ENCODE data around the gene FRMPD2.
"Not testable (repeated sequence)": the region's sequence is repeated elsewhere in the genome, so short reads cannot be mapped to it uniquely, and the experiment has no call there.

The FRMPD2 gene

GRCh38 chr10:48289501-48290238 is 15.2 kb upstream of the FRMPD2 start:
- FAIRE-seq (peak; percentile 82), DNase-seq (ENCODE audit: extremely low spot score, insufficient read length, low read depth) (no peak)

DNA sequence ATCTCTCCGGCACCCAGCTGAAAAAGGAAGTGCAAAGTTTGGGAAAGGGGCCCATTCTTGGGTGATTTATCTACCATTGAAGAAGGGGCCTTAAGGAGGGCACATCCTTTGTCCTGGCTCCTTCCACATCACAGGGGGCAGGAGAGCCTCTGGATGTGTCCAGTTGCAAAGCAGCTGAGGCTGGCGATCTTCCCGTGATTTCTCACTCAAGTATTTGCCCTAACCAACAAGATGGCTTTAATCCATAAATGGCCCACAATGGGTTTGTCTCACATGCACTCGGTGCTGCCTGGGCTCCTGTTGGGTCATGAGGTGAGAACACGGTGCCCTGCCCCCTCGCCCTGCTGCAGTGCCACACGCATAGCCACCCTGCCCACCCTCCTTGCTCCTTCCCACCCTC is 14.2 kb upstream of the FRMPD2 start:
- FAIRE-seq, result no peak
- DNase-seq (ENCODE audit: extremely low spot score, insufficient read length, low read depth), result no peak

- DNase-seq (ENCODE audit: extremely low spot score, insufficient read length, low read depth), result no peak
Observed at GRCh38 chr10:48287417-48288391, 13.2 kb upstream of the FRMPD2 start.

DNA sequence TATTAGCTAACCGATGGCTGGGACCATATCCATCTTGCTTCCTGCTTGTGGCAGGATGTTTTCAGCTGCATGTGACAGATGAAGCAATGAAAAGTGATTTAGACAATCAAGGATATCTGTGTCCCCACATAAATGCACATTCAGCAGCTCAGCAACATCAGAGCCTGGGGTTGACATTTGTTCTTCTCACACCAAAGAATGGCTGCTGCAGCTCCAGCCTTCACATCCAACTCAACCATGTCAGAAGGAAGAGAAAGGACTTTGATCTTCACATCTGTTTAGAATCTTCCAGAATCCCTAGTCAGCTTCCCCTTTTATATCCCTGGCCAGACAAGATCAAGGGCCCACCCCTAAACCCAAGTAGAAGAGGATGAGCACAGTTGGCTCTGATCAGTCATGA is 11.9 kb upstream of the FRMPD2 start:
- DNase-seq (ENCODE audit: extremely low spot score, insufficient read length, low read depth) (no peak), FAIRE-seq (no peak)

More at GRCh38 chr10:48287417-48288391, 13.2 kb upstream of the FRMPD2 start:
- no peak for FAIRE-seq

DNA sequence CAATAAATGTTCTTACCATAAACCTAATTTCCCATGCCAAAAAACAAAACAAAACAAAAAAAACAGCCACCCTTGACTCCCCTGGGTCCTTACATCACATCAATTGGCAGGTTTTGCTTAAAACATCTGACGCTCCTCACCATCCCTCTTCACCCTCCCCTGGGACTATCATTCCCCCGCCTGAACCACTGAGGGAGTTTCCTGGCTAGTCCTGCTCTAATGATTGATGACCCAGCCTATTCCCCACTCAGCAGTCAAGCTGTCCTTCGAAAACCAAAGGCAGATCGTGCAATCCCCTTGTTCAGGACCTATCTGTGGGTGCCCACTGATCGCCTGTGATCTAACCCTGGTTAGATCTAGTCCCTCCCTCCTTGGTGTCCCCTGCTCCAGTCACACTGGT is 11.2 kb upstream of the FRMPD2 start:
- FAIRE-seq, result peak; percentile 76
- DNase-seq (ENCODE audit: extremely low spot score, insufficient read length, low read depth), result no peak

DNA sequence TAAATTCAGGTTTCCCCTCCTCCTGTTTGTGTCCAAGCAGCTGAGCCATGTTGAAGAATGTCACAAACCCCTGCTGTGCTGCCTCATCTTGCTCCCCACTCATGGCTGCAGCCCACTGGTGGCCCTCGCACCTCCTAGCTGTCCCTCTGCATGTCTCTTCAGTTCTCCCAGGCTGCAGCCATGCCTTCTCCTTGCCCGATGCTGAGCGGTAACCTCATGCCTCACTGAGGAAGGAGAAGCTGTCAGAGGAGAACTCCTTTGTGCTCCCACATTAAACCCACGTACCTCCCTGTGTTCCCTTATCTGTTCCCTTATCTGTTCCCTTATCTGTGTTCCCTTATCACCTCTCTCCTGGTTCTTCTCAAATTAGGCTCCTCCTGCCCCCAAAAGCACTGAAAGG is 10.3 kb upstream of the FRMPD2 start:
- DNase-seq (ENCODE audit: extremely low spot score, insufficient read length, low read depth) (no peak), FAIRE-seq (no peak)

GRCh38 chr10:48284002-48284546 is 9.6 kb upstream of the FRMPD2 start:
- DNase-seq (ENCODE audit: extremely low spot score, insufficient read length, low read depth) (no peak), FAIRE-seq (no peak)

GRCh38 chr10:48282829-48283228 is 8.3 kb upstream of the FRMPD2 start:
- DNase-seq (ENCODE audit: extremely low spot score, insufficient read length, low read depth) (no peak), FAIRE-seq (peak; percentile 86)

DNA sequence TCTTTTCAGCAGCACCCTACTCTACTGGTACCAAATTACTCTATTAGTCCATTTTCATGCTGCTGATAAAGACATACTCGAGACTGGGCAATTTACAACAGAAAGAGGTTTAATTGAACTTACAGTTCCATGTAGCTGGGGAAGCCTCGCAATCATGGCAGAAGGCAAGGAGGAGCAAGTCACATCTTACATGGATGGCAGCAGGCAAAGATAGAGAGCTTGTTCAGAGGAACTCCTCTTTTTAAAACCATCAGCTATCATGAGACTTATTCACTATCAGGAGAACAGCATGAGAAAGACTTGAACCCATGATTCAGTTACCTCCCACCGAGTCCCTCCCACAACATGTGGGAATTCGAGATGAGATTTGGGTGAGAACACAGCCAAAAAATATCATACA is 7.2 kb upstream of the FRMPD2 start:
- not testable (repeated sequence) for DNase-seq (ENCODE audit: extremely low spot score, insufficient read length, low read depth); FAIRE-seq

GRCh38 chr10:48279081-48279751 is 4.7 kb upstream of the FRMPD2 start:
- peak; percentile 98 for FAIRE-seq
- no peak for DNase-seq (ENCODE audit: extremely low spot score, insufficient read length, low read depth)

GRCh38 chr10:48277093-48277492 is 2.6 kb upstream of the FRMPD2 start:
- DNase-seq (ENCODE audit: extremely low spot score, insufficient read length, low read depth) (no peak), FAIRE-seq (no peak)

DNA sequence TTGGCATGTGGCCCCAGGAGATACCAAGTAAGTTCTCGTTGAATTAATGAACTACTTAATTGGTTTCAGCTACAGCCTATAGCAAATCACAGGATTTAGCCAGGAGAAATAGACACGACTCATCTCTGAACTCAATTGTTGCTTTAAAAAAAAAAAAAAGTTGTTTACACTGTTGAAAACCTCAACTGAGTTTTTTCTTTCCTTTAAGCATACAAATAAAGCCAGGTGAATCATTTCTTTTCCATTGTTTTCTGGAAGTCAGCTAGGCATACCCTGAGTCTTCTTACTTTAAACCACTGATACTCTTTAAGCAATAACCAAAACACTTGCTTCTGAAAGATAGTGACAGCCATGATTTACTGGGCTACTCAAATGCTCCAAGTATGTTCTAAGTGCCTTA is 755 bp downstream of the FRMPD2 start:
- no peak for FAIRE-seq

GRCh38 chr10:48272682-48273081 is 1.8 kb downstream of the FRMPD2 start:
- DNase-seq (ENCODE audit: extremely low spot score, insufficient read length, low read depth) (no peak), FAIRE-seq (peak; percentile 31)

More for the DNA sequence above, 755 bp downstream of the FRMPD2 start:
- no peak for DNase-seq (ENCODE audit: extremely low spot score, insufficient read length, low read depth)

DNA sequence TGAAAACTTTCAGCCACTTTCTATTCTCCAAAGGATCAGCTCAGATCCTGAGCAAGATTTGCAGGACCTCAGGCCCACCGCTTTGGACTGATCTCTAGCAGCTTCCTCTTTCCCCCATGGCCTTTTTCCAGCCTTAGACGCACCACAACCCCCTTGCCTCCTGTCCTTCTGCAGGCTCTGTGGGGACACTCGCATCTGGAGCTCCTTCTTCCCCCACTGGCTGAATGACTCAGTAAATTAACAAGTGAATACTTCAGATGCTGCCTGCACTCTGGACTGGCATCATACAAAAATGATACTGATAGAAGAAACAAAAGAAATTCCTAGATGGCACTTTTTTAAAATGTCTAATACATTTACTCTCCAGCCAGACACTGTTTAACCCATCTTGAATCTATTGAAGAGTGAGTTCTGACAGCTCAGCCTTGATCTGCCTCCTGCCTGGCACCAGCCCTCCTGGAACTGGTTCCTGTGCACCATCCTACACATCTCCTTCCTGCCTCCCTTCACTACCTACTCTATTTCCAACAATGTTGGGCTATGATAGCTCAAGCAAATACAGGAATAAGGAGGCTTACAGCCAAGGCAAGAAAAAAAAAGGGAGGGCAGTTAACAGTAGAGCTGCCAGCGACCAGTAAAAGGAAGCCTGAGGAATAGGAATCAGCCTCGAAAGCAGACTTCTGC is 3.3 kb downstream of the FRMPD2 start:
- FAIRE-seq (no peak), DNase-seq (ENCODE audit: extremely low spot score, insufficient read length, low read depth) (no peak)

DNA sequence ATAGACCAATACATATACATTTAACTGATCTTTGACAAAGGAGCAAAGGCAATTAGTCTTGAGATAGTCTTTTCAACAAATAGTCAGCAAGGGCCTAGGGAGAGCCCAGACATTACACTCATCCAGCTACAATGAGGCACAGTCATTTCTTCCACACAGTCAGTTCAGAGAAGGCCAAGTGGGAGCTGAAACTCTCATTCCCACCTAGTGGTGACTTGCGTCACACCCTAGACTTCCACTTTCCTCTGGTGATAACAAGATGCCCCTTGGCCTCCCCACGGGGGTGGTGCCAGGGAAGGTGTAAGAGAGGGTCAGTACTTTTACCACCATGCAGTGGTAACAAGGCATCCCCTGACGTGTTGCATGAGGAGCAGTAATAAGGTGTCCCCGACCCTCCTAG is 8.0 kb downstream of the FRMPD2 start:
- FAIRE-seq (peak; percentile 15), DNase-seq (ENCODE audit: extremely low spot score, insufficient read length, low read depth) (no peak)

DNA sequence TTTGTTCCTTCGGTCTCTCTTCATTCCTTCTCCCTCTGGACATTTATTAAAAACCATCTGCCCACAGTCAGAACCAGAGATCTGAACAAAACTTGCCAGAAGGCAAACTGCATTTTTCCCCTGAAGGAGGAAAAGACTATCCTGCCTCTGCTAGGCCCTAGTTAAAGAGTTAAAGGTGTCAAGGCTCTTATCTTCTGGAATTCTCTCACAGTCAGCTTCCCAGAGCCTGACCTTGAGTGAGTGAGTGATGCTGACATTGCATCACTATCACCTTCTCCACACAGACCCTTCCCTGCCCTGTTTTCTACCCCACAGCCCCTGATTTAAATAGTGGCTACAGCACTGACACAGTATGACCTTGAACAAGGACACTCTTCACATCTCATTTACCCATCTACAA is 16.4 kb downstream of the FRMPD2 start:
- FAIRE-seq (no peak), DNase-seq (ENCODE audit: extremely low spot score, insufficient read length, low read depth) (no peak)

DNA sequence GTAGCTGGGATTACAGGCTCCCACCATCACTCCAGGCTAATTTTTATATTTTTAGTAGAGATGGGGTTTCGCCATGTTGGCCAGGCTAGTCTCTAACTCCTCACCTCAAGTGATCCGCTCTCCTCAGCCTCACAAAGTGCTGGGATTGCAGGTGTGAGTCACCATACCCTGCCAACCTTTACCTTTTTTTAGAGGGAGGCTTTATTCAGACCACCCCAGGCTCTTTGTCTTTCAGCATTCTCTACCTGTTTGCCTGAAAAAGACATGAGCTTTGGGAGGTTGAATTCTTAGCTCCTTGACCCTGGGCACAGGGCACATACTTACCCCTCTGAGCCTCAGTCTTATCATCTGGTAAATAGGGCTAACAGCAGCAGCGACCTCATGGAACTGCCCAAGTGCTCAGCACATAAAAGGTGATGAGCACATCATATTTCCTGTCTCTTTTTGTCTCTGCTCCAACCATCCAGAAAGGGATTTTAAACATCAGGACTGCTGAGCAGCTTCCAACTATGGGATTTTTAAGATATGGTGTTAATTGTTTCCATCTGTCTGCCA is 17.0 kb downstream of the FRMPD2 start:
- FAIRE-seq (no peak), DNase-seq (ENCODE audit: extremely low spot score, insufficient read length, low read depth) (no peak)

DNA sequence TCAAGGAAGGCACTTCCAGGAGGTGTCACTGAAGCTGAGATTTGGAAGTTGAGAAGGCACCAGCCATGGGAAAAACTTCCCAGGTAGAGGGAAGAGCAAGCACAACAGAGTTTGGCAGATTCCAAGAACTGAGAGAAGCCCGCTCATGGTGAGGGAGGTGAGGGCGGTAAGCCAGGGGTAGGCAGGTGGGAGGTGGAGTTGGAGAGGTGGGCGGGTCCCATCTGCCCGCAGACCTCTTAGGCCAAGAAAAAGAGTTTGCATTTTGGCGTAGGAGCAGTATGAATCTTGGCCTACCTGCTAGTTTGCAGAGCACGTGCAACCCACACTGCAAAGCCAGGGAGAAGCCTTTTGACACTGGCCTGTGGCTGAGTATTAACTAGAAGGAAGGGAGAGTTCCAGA is 18.8 kb downstream of the FRMPD2 start:
- DNase-seq (ENCODE audit: extremely low spot score, insufficient read length, low read depth) (no peak), FAIRE-seq (no peak)

GRCh38 chr10:48254750-48255512 is 19.6 kb downstream of the FRMPD2 start:
- no peak for DNase-seq (ENCODE audit: extremely low spot score, insufficient read length, low read depth)
- no peak for FAIRE-seq

All from GM18507 (cell line).